Measurements from ENCODE around the gene LATS2.

LATS2 gene

GRCh38 chr13:21061029-21061763 is at the start of gene LATS2:
Gene LATS2, minus strand, starts transcription at chr13:21061586. Its CDS starts 15,560 bp downstream, at chr13:21046026.
- peak; percentile 59 to 67 for ATAC-seq

- no peak for ATAC-seq
These were observed 47.8 kb upstream of the LATS2 start for GRCh38 chr13:21109168-21109567.

GRCh38 chr13:21106089-21106488 is 44.7 kb upstream of the LATS2 start:
- ATAC-seq: no peak

GRCh38 chr13:21104199-21105019 is 43.0 kb upstream of the LATS2 start:
- ATAC-seq: no peak

DNA sequence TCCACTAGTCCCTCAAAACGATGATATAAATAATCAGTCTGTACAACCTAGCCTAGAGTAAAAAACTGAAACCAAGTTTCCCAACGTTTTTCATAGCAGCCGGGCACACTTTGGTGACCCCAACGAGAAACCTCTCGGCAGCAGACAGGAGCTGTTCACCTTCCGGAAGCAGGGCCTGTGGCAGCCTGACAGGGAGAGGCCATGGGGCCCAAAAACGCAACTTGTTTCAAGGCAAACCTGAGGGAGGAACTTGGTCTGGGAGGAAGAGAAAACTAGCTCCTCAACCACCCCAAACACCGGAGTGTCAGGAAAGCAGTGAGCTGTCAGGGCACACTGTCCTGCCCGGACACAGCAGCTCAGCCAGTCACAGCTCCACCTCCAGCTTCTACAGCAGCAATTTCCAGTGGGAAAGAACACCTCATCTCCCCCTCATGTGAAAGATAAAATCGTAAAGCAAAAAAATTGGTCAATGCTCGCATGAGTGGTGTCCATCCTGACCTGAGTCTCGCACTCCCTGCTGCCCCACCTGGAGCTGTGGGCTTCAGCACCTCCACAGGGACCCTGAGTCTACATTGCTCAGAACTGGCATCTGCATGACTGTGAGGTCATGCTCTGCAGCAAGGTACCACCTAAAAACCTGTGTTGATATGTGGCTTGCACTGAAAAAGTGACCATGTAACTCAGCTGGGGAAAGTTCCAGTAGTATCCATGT is 40.6 kb upstream of the LATS2 start:
- ATAC-seq: no peak

DNA sequence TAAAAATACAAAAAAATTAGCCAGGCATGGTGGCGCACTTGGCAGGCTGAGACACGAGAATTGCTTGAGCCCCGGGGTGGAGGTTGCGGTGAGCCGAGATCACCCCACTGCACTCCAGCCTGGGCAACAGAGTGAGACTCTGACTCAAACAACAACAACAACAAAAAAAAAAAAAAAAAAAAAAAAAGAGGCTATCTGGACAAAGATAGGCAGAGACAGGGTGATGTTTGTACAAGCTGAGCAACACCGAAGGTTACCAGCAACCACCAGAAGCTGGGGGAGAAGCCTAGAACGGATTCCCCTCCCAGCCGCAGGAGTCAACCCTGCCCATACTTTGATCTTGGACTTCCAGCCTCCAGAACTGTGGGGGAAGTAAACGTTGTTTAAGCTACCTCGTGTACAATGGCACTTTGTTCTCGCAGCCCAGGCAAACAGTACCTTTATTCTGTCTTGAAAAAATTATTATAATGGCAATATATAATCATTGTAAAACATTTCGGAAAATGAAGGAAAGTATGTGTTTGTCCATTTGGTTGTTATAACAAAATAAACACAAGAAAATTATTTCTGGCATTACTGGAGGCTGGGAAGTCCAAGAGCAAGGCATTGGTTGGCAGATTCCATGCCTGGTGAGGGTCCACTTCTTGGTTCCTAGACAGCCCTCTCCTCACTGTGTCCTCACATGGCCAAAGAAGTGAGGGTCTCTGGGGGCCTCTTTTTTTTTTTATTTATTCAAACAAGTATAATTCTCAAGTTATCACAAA is 39.8 kb upstream of the LATS2 start:
- ATAC-seq: no peak

GRCh38 chr13:21100211-21100610 is 38.8 kb upstream of the LATS2 start:
- no peak for ATAC-seq

DNA sequence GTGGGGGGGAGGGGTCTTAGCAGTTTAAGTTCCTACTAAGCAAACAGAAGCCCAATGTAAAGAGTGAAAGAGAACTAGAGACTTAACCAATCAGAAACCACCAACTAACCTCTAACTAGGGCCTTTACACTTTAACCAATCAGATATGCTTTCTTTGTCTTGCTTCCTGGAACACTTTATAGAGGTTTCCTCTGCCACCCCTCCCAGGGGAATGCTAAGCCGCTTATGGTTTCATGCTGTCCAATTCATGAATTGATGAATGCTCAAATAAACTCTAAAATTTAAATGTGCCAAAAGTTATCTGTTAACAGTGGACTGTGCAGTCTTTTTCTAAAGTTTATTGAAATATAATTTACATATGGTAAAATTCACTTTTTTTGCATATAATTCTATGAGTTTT is 33.9 kb upstream of the LATS2 start:
- no peak for ATAC-seq

DNA sequence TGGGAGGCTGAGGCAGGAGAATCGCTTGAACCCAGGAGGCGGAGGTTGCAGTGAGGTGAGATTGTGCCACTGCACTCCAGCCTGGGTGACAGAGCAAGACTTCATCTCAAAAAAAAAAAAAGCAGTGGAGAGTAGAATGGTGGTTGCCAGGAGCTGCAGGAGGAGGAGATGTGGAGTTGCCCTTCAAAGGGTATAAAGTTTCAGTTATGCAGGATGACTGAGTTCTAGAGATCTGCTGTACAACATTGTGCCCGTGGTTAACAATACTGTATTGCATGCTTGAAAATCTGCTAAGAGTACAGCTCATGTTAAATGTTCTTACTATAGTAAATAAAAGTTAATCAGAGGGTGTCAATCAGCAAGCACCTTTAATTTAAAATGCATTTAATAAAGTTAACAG is 28.4 kb upstream of the LATS2 start:
- ATAC-seq: no peak

- ATAC-seq: no peak
These were observed 27.1 kb upstream of the LATS2 start for GRCh38 chr13:21088534-21088933.

GRCh38 chr13:21086929-21087328 is 25.5 kb upstream of the LATS2 start:
- ATAC-seq: no peak

- no peak for ATAC-seq
These were observed 20.5 kb upstream of the LATS2 start for GRCh38 chr13:21081926-21082325.

- no peak for ATAC-seq
These were observed 19.2 kb upstream of the LATS2 start for GRCh38 chr13:21080593-21080891.

DNA sequence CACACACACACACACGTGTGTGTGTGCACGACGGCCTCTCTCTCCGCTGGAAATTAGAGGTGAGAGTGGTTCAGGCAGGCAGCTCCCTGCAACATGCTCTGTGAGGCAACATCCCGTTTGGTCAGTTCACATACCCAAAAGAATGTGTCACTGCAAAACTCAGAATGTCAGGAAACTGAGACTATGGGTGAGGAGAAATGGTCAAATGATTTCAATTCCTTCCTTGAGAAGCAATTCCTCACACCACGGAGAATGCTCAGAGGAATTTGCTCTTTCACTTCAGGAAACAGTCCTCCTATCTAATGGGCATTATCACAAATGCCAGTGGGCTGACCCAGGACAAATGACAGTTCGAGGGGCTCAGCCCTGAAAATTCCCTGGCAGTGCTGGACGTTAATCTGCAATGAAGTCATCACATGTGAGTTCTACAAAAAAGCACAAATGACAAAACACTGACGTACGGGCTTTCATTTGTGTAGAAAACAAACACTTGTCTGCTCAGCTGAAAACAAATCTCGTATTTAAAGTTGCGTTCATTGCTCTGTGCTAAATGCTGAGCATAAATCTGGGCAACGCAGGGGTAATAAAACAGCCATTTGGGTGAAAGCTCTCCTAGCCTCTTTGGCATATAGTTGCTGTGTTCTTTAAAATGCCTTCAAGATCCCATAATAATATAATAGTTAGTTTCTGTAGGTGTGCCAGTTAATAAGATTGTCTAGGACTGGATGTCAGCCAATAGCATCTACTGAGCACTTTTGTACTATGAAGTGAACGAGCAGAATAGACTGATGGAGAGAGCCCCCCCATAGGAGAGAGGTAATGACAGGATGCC is 18.6 kb upstream of the LATS2 start:
- no peak for ATAC-seq

- no peak for ATAC-seq
These were observed 17.8 kb upstream of the LATS2 start for GRCh38 chr13:21079221-21079620.

- no peak for ATAC-seq
These were observed 17.1 kb upstream of the LATS2 start for GRCh38 chr13:21078501-21078900.

DNA sequence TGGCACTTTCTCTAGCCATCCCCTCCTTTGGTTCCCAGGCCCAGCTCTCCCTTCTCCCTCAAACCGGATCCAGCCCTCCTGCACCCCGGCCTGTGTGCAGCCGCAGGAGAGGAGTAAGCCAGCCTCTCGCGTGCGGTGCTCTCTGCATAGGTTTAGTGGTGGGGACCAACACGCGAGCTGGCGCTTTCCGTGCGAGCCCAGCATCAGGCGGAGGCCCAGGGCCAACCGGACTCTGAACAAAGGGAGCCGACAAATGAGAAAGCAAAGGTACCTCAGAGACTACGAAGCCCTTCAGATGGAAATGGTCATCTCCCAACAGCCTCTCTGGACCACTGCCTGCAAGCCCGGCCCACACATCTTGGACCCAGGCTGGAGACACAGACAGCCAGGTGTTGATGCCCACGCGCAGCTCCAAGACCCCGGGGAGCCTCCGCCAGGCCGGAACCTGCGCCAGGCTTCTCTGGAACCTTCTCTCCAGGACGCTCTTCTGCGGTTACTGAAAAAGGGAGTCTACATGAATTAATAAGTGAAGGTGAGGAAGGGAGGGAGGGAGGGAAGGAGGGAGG is 16.5 kb upstream of the LATS2 start:
- no peak for ATAC-seq

- no peak for ATAC-seq
These were observed 15.8 kb upstream of the LATS2 start for GRCh38 chr13:21077076-21077787.

GRCh38 chr13:21076253-21076652 is 14.9 kb upstream of the LATS2 start:
- no peak for ATAC-seq

- ATAC-seq: peak in 1 of 2 donors; percentile 17
These were observed 14.2 kb upstream of the LATS2 start for GRCh38 chr13:21075379-21076249.
